Middle frontal gyrus (tissue), 1 donor: ENCODE results near the gene TGM2.

Experiments
- DNase-seq: peaks from one replicate; pipeline ENCODE4 v3.0.0-alpha.2; 2015; ENCODE audit warnings: low spot score; ENCODE audit errors: extremely low spot score

Gene TGM2

GRCh38 chr20:38178065-38178491, 13.0 kb upstream of the TGM2 start:
- no peak for DNase-seq

- no peak for DNase-seq
Measured at GRCh38 chr20:38177201-38177600, 12.1 kb upstream of the TGM2 start.

- DNase-seq: no peak
Measured at GRCh38 chr20:38175304-38176180, 10.5 kb upstream of the TGM2 start.

- no peak for DNase-seq
Measured at GRCh38 chr20:38173237-38174156, 8.4 kb upstream of the TGM2 start.

GRCh38 chr20:38172408-38172807, 7.3 kb upstream of the TGM2 start:
- no peak for DNase-seq

- no peak for DNase-seq
Measured at GRCh38 chr20:38171675-38172043, 6.6 kb upstream of the TGM2 start.

- DNase-seq: no peak
Measured at GRCh38 chr20:38170826-38171674, 6.0 kb upstream of the TGM2 start.

- no peak for DNase-seq
Measured at GRCh38 chr20:38170219-38170825, 5.3 kb upstream of the TGM2 start.

- DNase-seq: no peak
Measured at GRCh38 chr20:38169636-38170193, 4.6 kb upstream of the TGM2 start.

- no peak for DNase-seq
Measured at GRCh38 chr20:38168791-38169589, 3.9 kb upstream of the TGM2 start.

GRCh38 chr20:38167851-38168760, 3.0 kb upstream of the TGM2 start:
- no peak for DNase-seq

- no peak for DNase-seq
Measured at GRCh38 chr20:38167328-38167850, 2.3 kb upstream of the TGM2 start.

- DNase-seq: no peak
Measured at GRCh38 chr20:38166703-38167233, 1.7 kb upstream of the TGM2 start.

GRCh38 chr20:38165966-38166702, 1.1 kb upstream of the TGM2 start:
- DNase-seq: no peak

GRCh38 chr20:38164624-38165088, 414 bp downstream of the TGM2 start:
- DNase-seq: no peak

GRCh38 chr20:38164069-38164468, 1.0 kb downstream of the TGM2 start:
- DNase-seq: no peak
